HG03108 (cell line): Measurements from ENCODE around the gene MAGI2.

ENCODE experiments used
- ATAC-seq: cut with Tn5 transposase; IDR thresholded peaks from one replicate; pipeline ENCODE4 v1.9.1; 2021; ENCODE audit warnings: moderate library complexity; ENCODE audit not compliant: unreplicated experiment

The MAGI2 gene

DNA sequence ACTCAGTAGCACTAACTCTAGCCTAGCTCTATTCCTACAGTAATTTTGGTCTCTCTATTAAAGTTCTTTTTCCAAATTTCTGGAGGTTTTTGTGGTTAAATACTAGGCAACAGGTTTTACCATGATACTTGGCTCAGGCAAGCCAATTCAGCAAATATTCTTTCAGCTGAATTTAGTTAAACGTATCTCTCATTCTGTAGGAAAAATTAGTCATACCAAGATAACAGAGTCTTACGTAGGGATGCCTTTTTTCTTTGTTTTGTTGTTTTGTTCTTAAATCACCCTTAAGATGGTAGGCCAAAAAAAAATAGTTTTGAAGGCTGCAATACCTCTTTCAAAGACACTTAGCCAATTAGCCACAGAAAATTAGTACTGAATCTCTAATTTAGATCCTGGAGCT is 180.5 kb downstream of the MAGI2 start:
- no peak for ATAC-seq

DNA sequence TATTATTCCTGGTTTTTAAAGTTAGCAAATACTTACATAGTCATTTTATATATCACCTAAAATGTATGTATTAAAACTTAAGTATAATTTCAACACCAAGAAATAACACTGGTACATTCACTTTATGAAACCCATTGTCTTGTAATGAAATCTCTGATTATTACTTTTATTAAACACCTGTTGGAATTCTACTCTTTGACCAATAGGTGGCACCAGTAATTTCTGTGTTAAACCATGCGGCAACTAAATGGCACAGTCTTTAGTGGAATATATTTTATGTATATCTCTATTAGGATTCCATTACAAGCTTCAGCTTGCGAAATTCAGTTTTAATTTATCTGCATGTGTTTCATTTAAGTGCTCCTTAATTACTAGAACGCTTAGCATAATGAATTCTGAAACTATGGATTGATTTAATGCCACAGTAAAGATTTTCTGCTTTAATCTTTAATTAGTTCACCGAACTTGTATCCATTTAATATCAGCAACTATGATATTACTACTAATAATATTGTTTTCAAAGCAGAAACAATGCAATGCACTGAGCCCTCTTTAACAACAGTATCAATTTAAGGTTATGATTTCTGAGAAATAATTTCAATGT is 181.3 kb downstream of the MAGI2 start:
- ATAC-seq = no peak

GRCh38 chr7:79268730-79269129 is 184.7 kb downstream of the MAGI2 start:
- ATAC-seq = no peak

DNA sequence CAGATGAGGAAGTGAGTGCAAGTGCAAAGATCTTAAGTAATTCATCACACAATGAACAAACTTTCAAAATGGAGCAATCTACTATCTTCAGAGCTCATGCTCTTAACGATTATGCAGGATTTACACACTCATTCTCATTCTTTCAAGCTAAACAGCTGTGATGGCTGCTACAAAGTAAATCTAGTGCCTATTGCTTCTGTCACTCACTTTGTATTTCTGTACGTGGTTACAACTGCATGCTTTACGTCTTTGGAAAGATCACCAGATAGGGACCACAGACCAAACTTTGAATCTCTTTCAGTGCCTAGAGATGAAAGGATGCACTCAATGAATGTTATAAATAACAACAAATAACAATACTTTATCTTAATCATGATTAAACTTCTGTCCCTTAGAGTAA is 194.6 kb downstream of the MAGI2 start:
- no peak for ATAC-seq

DNA sequence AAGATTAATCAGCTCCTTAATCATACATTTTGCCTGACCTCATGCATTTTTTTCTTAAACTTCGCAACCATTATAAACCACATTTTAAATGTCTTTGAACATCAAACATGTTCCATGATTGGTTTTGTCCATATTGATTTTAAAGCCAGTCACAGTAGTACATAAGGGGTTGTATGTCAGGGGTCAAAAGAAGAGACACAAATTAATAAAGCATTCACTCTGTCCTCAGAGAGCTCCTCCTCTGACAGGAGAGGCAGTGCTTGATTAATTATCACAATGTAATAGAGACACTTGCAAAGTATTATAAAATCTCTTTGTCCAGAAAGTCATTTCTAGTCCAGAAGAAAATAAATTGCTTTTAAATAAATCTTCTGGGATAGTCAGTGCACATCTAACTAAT is 195.5 kb downstream of the MAGI2 start:
- no peak for ATAC-seq

DNA sequence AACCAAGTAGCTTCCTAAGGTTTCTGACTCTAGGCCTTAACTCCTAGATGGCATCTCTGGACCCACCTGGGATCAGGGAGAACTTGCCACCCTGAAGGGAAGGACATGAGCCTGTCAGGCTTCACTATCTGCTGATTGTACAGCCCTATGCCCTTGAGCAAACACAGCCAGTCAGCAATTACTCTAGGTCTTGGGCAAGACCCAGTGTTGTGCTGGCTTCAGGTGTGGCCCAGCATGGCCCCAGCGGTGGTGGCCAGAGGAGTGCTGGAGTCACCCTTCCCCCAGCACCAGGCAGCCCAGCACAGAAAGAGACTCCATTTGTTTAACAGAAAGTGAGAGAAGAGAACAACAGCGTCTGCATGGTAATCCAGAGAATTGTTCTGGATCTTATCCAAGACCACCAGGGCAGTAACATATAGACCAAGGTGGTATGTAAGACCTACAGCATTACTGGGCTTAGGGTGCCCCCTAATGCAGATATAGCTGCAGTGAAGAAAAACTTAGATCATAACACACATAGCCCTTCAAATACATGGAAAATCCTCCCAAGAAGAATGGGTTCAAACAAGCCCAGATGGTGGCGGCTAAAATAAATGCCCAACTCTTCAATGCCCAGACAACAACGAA is 207.7 kb downstream of the MAGI2 start:
- no peak for ATAC-seq

GRCh38 chr7:79244482-79244881 is 209.0 kb downstream of the MAGI2 start:
- no peak for ATAC-seq

GRCh38 chr7:79241288-79242060 is 212.0 kb downstream of the MAGI2 start:
- no peak for ATAC-seq

- ATAC-seq = no peak
These were observed 213.1 kb downstream of the MAGI2 start for GRCh38 chr7:79240413-79240812.

- no peak for ATAC-seq
These were observed 217.0 kb downstream of the MAGI2 start for GRCh38 chr7:79236352-79237028.

- no peak for ATAC-seq
These were observed 226.4 kb downstream of the MAGI2 start for GRCh38 chr7:79227044-79227443.

DNA sequence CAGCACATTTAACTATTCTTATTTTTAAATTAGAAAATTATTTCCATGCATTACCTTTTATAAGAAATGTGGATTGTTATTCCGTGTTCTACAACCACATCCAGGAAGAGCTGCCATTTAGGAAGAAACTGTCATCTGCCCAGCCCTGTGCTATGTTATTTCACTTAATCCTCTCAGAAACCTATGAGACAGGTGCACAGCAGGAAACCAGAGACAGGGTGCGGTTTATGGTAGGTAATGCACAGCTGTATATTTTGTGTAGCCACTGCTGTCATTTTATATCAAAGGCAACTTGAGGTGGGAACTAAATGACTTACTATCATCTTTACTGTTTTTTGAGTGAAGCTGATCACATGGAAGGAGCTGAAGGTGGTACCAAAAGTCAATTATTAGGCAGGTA is 232.3 kb downstream of the MAGI2 start:
- no peak for ATAC-seq

GRCh38 chr7:79217976-79218626 is 235.4 kb downstream of the MAGI2 start:
- ATAC-seq = no peak

DNA sequence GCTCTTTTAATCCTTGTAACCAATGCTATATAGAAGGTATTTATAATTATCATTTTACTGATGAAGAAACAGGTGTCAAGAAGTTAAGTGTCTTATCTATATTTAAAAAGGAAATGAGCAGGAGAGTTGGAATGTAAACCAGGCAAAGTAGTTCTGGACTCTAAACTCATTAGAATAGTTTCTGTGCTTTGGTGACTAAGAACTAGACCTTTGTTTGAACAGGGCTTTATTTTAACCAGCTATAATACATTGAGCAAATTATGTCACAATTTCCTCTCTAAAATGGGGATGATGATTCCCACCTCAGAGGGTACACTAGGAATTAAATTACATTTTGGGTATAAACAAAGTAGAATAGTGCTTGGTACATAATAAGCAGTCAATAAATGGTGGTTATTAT is 236.0 kb downstream of the MAGI2 start:
- no peak for ATAC-seq

GRCh38 chr7:79216236-79216635 is 237.2 kb downstream of the MAGI2 start:
- ATAC-seq = no peak

DNA sequence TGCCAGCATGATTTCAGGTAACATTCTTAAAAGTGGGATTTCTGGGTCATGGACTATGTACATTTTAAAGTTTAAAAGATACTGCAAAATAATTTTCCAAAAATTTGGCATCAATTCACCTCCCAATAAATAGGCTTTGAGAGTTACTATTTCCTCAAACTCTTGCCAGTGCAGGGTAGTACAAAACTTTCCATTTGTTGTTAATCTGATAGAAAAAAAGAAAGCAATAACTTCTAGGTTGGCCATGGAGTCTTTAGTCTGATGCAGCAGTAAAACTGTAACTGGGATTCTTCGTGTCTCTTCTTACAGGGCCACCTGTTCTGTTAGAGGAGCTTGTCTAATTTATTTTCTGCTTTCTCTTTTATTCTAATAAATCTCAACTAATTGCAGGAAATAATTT is 241.1 kb downstream of the MAGI2 start:
- ATAC-seq = no peak

DNA sequence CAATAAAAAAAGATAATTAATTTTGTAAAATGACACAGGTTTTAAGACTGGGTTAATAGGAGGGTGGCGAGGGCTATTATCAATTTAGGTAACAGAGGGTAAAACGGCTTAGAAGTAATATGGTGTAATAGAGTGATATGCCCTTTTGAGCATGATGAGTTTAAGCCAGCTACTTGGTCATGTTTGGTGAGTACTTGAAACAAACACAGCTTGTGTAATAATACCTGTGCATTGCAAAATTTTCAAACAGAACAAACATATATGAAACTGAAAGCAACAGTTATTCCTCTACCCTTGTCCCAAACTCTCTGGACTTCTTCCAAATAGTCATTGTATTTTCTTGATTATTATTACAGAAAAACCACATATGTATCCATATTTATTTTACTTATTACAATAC is 241.7 kb downstream of the MAGI2 start:
- no peak for ATAC-seq

DNA sequence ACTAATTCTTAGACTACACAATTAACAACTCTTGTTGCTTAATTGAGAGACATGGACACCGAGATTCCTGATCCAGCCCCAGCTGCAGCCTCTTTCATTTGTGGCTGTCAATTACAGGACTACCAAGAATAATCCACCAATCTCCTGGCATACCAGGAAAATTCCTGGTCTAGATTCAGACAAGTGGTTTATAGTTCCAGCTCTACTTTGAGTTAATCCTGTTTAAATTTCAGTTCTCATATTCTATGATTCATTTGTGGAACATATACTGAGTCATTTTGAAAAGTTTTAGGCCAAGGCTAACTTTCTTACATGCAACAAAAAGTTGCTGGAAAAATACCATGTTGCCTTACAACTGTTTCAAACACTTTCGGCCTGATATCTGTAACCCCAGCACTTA is 253.5 kb downstream of the MAGI2 start:
- ATAC-seq = no peak

DNA sequence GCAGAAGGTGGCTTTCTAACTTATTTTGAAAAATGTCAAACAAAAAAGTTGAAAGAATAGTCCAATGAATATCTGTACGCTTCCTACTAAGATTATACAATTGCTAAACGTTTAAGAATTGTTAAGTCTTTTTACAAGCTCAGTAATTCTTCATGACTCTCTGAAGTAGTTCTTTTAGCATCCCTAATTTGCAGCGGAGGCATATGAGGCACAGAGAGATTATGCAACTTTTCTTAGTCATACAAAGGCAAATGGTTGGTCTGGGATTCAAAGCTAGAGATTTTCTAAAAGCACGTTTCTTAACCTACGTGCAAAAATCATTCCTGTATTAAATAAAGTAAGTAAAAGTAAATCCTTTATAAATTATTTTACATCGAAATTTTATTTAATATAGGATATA is 254.2 kb downstream of the MAGI2 start:
- ATAC-seq = no peak

DNA sequence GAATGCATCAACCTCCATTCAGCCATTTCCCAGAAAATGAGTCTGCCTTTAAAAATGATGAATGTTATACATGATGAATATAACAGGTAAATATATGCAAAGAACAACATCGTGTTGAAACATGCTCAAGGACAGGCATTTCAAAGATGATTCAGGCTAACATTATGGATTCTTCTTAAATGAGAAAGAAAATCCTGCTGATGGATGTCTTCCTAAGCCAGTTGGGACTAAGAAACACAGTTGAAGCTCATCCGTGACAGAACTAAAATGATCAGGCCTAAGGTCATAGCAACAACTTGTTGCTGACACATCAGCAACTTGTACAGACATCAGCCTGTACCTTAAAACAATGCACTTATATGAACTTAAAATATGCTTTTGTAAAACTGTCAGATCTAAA is 267.9 kb downstream of the MAGI2 start:
- no peak for ATAC-seq

GRCh38 chr7:79182283-79182682 is 271.2 kb downstream of the MAGI2 start:
- no peak for ATAC-seq
